GM21825 (cell line): Measurements from ENCODE around the gene ASAH2.
"Not testable (repeated sequence)": the region's sequence is repeated elsewhere in the genome, so short reads cannot be mapped to it uniquely, and the experiment has no call there.

Source experiments
- ATAC-seq: cut with Tn5 transposase; IDR thresholded peaks from one replicate; pipeline ENCODE4 v1.9.1; 2021; ENCODE audit warnings: mild to moderate bottlenecking, moderate library complexity; ENCODE audit not compliant: unreplicated experiment

Gene ASAH2

GRCh38 chr10:50251394-50251793 lies at the start of gene ASAH2:
Gene ASAH2 (minus strand): TSS chr10:50251516. CDS start chr10:50248610, 2,906 bp downstream.
- no peak for ATAC-seq

- no peak for ATAC-seq
Measured at GRCh38 chr10:50299948-50300669, 48.8 kb upstream of the ASAH2 start.

DNA sequence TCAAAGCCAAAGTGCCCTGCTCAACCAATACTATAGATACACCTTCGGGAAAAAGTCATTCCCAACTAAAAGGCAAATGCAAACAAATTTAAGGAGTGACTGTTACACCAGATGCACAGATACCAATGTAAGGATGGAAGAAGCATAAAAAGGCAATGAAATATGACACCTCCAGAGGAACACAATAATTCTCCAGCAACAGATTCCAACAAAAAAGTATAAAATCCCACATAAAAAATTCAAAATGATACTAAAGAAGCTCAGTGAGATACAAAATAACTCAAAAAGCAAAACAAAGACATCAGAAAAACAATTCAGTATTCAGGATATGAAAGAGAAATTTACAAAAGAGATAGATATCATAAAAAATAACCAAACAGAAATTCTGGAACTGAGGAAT lies 44.1 kb upstream of the ASAH2 start:
- no peak for ATAC-seq

GRCh38 chr10:50294582-50294981 lies 43.3 kb upstream of the ASAH2 start:
- ATAC-seq, result no peak

GRCh38 chr10:50293513-50294313 lies 42.4 kb upstream of the ASAH2 start:
- ATAC-seq, result no peak

- ATAC-seq, result no peak
Measured at GRCh38 chr10:50291261-50291850, 40.0 kb upstream of the ASAH2 start.

GRCh38 chr10:50289196-50289595 lies 37.9 kb upstream of the ASAH2 start:
- no peak for ATAC-seq

- ATAC-seq, result no peak
Measured at GRCh38 chr10:50286996-50287803, 35.9 kb upstream of the ASAH2 start.

GRCh38 chr10:50286517-50286916 lies 35.2 kb upstream of the ASAH2 start:
- ATAC-seq, result no peak

DNA sequence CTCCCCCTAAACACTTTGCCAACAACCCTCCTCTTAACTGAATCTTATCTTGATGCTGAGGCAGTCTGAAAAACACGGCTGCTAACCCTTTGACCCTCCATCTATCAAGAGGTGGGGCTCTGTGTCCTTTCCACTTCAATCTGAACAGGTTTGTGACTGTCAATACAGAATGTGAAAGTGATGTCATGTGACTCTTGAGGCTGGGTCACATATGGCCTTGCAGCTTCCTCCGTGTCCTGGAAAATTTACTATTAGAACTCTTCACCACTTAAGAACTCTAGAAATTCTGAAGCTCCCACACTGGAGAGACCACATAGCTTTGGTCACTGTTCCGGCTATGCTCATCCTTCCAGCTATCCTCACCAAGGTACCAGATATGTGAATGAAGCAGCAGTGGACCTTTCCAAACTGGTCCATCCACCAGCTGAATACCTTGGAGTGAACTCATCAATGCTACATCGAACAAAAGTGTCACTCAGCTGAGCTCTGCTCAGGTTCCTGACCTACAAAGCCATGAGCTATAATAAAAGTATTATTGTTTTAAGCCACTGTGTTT lies 30.7 kb upstream of the ASAH2 start:
- no peak for ATAC-seq

- no peak for ATAC-seq
Measured at GRCh38 chr10:50281210-50281966, 30.1 kb upstream of the ASAH2 start.

DNA sequence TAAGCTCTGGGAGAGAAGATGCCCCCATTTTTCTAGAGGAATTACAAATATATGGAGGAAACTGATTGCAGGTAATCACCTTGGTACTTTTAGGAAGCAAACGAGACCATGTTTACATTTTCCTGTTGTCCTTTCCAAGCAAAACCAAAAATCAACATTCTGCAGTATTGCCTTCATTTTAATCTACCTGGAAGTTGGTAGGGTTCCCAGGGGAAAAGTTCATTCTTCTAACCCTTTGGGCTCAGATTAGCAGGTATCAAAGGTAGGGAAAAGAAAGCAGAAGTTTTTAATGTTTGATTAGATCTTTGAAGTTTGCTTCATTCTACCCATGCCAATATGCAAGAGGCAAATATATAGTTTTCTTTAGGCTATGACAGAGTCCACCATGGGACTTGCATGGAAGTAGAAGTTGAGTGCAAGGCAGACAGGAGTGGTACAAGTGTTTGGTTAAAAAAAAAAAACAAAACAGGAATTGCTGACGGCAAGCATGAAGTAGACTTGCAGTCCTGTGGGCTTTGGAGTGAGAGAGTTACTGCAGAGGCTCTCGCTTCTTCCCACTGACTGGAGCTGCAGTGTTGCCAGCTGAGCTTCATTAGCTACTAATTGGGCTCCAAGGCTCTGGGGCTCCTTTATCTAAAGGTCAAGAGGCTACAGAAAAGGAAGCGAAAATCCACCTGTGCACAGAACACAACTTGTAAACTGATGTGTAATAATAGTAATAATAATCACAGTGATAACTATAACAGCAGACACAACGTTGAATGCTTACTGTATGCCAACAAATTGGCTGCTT lies 28.9 kb upstream of the ASAH2 start:
- ATAC-seq, result no peak

DNA sequence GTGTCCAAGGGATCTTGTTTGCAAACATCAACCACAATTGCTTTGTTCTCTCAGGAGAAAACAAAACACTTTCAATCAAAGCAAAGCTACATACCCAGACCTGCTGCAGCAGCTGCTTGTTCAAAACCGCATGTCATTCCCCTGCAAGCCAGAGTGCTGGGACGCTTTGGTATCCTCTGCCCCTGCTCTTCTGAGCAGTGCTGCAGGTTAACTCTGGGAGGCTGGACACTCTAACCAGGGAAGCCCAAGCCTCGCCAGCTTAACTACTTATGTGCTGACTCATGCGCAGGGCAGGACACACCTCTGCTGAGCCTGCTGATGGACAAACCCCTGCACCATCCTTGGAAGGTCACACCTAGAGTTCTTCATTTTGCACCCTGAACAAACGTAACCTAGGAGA lies 28.2 kb upstream of the ASAH2 start:
- no peak for ATAC-seq

GRCh38 chr10:50275650-50276235 lies 24.4 kb upstream of the ASAH2 start:
- ATAC-seq, result peak; percentile 81

- ATAC-seq, result no peak
Measured at GRCh38 chr10:50272531-50272930, 21.2 kb upstream of the ASAH2 start.

DNA sequence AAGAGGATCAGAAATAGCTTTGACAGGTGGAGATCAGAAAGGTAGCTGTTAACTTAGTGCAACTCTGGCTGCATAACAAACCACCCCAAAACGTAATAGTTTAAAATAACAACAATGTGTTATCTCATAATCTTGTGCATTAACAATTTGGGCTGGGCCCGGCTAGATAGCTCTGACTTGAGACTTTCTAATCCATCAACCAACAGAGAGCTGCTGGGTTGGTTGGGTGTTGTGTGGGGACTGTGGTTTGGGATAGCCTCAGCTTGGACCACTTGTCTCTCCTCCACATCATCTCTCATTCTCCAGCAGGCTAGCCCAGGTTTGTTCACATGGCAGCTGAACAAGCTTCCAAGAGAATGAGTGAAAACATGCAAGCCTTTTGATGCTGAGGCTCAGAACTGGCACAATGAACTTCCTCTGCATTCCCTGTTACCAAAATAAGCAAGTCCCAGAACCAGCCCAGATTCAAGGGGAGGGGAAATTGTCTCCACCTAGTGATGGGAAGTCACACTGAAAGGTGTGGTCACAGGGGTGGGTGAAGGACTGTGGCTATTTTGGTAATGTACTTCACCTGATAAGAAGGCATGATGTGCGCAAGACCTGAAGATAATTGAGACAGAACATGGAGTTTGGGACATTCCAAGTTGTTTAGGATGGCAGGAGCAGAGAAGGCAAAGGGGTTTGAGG lies 20.4 kb upstream of the ASAH2 start:
- ATAC-seq, result no peak

- not testable (repeated sequence) for ATAC-seq
Measured at GRCh38 chr10:50267877-50268276, 16.6 kb upstream of the ASAH2 start.

- ATAC-seq, result not testable (repeated sequence)
Measured at GRCh38 chr10:50262625-50263024, 11.3 kb upstream of the ASAH2 start.
